ENCODE data around the gene GDAP2. TPM values are rescaled to one million over a fixed set of nuclear protein-coding genes. Genes with fewer than 3 reads are reported as not detected.

GDAP2 gene
- total RNA-seq, 4 donors from 2014 or later: 10.5 to 41.9 (median 28.2) TPM

GRCh38 chr1:117967477-117967876 lies 38.1 kb upstream of the GDAP2 start:
- Histone ChIP-seq H3K27me3 (no peaks in the 10 kb centered on the region), H3K9me3 (no peaks in the 10 kb centered on the region)
- intact Hi-C loops (cut with DNase I; ENCODE audit: low total_unique reads): no loop called here

GRCh38 chr1:117964290-117965038 lies 35.0 kb upstream of the GDAP2 start:
- no peak overlapping the region for H3K4me3 ChIP-seq
- no peaks in the 10 kb centered on the region for H3K27me3 ChIP-seq
- no peaks in the 10 kb centered on the region for H3K36me3 ChIP-seq
- no peaks in the 10 kb centered on the region for H3K4me1 ChIP-seq
- H3K9me3 ChIP-seq: no peaks in the 10 kb centered on the region
- no peak for DNase-seq
- TF ChIP-seq POLR2A (IDR thresholded peaks at IDR 0.05): no peak
- TF ChIP-seq CTCF (IDR thresholded peaks at IDR 0.05): no peak
- H3K27ac ChIP-seq: no peak overlapping the region
- intact Hi-C loops (cut with DNase I; ENCODE audit: low total_unique reads): no loop called here

More at GRCh38 chr1:117967477-117967876, 38.1 kb upstream of the GDAP2 start:
- Histone ChIP-seq H3K27ac (no peak overlapping the region), H3K36me3 (no peaks in the 10 kb centered on the region), H3K4me3 (no peak overlapping the region), H3K4me1 (no peaks in the 10 kb centered on the region)
- no peak for DNase-seq
- TF ChIP-seq POLR2A (IDR thresholded peaks at IDR 0.05): no peak
- TF ChIP-seq CTCF (IDR thresholded peaks at IDR 0.05): no peak

- Histone ChIP-seq H3K4me3 (no peak overlapping the region), H3K9me3 (no peaks in the 10 kb centered on the region), H3K27ac (no peak overlapping the region), H3K4me1 (no peaks in the 10 kb centered on the region), H3K36me3 (no peaks in the 10 kb centered on the region), H3K27me3 (no peaks in the 10 kb centered on the region)
- intact Hi-C loops (cut with DNase I; ENCODE audit: low total_unique reads): no loop called here
- DNase-seq: no peak
- TF ChIP-seq POLR2A (IDR thresholded peaks at IDR 0.05): no peak
- TF ChIP-seq CTCF (IDR thresholded peaks at IDR 0.05): no peak
Observed at GRCh38 chr1:117959364-117959763, 29.9 kb upstream of the GDAP2 start.

- TF ChIP-seq POLR2A (IDR thresholded peaks at IDR 0.05) (no peak), CTCF (IDR thresholded peaks at IDR 0.05) (no peak)
- Histone ChIP-seq H3K4me3 (no peak overlapping the region), H3K4me1 (no peaks in the 10 kb centered on the region), H3K36me3 (no peaks in the 10 kb centered on the region), H3K9me3 (no peaks in the 10 kb centered on the region), H3K27me3 (no peaks in the 10 kb centered on the region), H3K27ac (no peak overlapping the region)
- DNase-seq: no peak
- intact Hi-C loops (cut with DNase I; ENCODE audit: low total_unique reads): no loop called here
Observed at GRCh38 chr1:117952386-117952785, 23.0 kb upstream of the GDAP2 start.

GRCh38 chr1:117942293-117942692 lies 12.9 kb upstream of the GDAP2 start:
- Histone ChIP-seq H3K27me3 (no peaks in the 10 kb centered on the region), H3K4me1 (no peaks in the 10 kb centered on the region), H3K4me3 (no peak overlapping the region), H3K27ac (no peak overlapping the region), H3K9me3 (no peaks in the 10 kb centered on the region), H3K36me3 (no peaks in the 10 kb centered on the region)
- no peak for DNase-seq
- intact Hi-C loops (cut with DNase I; ENCODE audit: low total_unique reads): no loop called here
- no peak for TF ChIP-seq POLR2A (IDR thresholded peaks at IDR 0.05)
- no peak for TF ChIP-seq CTCF (IDR thresholded peaks at IDR 0.05)

Data from uterus (tissue), 4 donors.